H1 (cell line): ENCODE results near the gene DGKI. TPM values are rescaled to one million over a fixed set of nuclear protein-coding genes. Genes with fewer than 3 reads are reported as not detected.

Experiments used
- CTCF ChIA-PET: fragments of 300-600 bp; sonication (Branson Sonifier 250); formaldehyde crosslinking; loops from one replicate; lab custom pipeline; 2021; ENCODE audit not compliant: partially characterized antibody; lab: Charles Lee
- POLR2A ChIA-PET: fragments of 300-600 bp; sonication (Branson Sonifier 250); formaldehyde crosslinking; loops from one replicate; lab custom pipeline; 2021; ENCODE audit warnings: inconsistent platforms; ENCODE audit not compliant: partially characterized antibody; lab: Charles Lee
- DNase-seq, 2 experiments: peaks; one replicate each; pipeline versions ENCODE4 v3.0.0 to v3.0.0-alpha.2; 2010 to 2022; ENCODE audit warnings: low spot score in 2 of 2, low read depth in 1 of 2, mixed read lengths in 1 of 2
- FAIRE-seq: peaks from 2 replicates; lab custom pipeline; 2011; peaks lifted over from hg19 to GRCh38; lab: Jason Lieb, UNC
- H2AFZ ChIP-seq: 2 replicates; pipeline ENCODE4 v1.8.1; 2012; ENCODE audit warnings: low read length, inconsistent platforms
- H2AK5ac ChIP-seq: 2 replicates; pipeline ENCODE4 v1.6.1; 2013; ENCODE audit warnings: low read depth, low read length
- H2BK120ac ChIP-seq: replicated peaks from 2 replicates; pipeline ENCODE3; 2013; ENCODE audit warnings: low read depth, low read length, inconsistent platforms
- H2BK12ac ChIP-seq: 2 replicates; pipeline ENCODE4 v1.6.1; 2013; ENCODE audit warnings: low read depth, low read length
- H2BK15ac ChIP-seq: 2 replicates; pipeline ENCODE4 v1.6.1; 2013; ENCODE audit warnings: low read length
- H2BK20ac ChIP-seq: 2 replicates; pipeline ENCODE4 v1.6.1; 2013; ENCODE audit warnings: low read length
- H2BK5ac ChIP-seq: 2 replicates; pipeline ENCODE4 v1.6.1; 2013; ENCODE audit warnings: low read depth, low read length
- H3K14ac ChIP-seq: 2 replicates; pipeline ENCODE4 v1.6.1; 2013; ENCODE audit warnings: inconsistent platforms; ENCODE audit not compliant: insufficient read length
- H3K18ac ChIP-seq: 2 replicates; pipeline ENCODE4 v1.6.1; 2013; ENCODE audit warnings: low read length; ENCODE audit errors: extremely low read depth
- H3K23ac ChIP-seq: 2 replicates; pipeline ENCODE4 v1.6.1; 2013; ENCODE audit warnings: inconsistent platforms; ENCODE audit not compliant: insufficient read length
- H3K23me2 ChIP-seq: 2 replicates; pipeline ENCODE4 v1.6.1; 2013; ENCODE audit warnings: low read depth, low read length
- H3K27ac ChIP-seq: 2 replicates; pipeline ENCODE4 v1.6.1; 2011; ENCODE audit warnings: low read depth, low read length, inconsistent platforms
- H3K27me3 ChIP-seq, 4 experiments: replicated peaks in 1 of 4; 1 replicate in 1 of 4; 2 replicates in 3 of 4; pipeline versions ENCODE4 v1.6.1 to v1.8.1; 2011 to 2013; ENCODE audit warnings: low read length in 3 of 4, mild to moderate bottlenecking in 3 of 4, inconsistent platforms in 2 of 4, mixed read lengths in 2 of 4, moderate library complexity in 1 of 4; ENCODE audit not compliant: control insufficient read depth in 3 of 4, insufficient read depth in 3 of 4; ENCODE audit errors: extremely low read depth in 1 of 4
- H3K36me3 ChIP-seq, 4 experiments: 2 replicates each; pipeline versions ENCODE4 v1.6.1 to v1.8.1; 2011 to 2013; ENCODE audit warnings: mild to moderate bottlenecking in 4 of 4, low read length in 3 of 4, moderate library complexity in 2 of 4, control low read depth in 1 of 4, inconsistent platforms in 1 of 4; ENCODE audit not compliant: insufficient read depth in 4 of 4, control insufficient read depth in 2 of 4
- H3K4ac ChIP-seq: replicated peaks from 2 replicates; pipeline ENCODE3; 2013; ENCODE audit warnings: low read length, low read depth, mixed read lengths, inconsistent platforms; ENCODE audit not compliant: insufficient read length
- H3K4me1 ChIP-seq, 4 experiments: replicated peaks in 1 of 4; 1 replicate in 1 of 4; 2 replicates in 3 of 4; pipeline versions ENCODE4 v1.6.1 to v1.8.1; 2011 to 2013; ENCODE audit warnings: low read length in 3 of 4, inconsistent platforms in 2 of 4, mixed read lengths in 1 of 4; ENCODE audit not compliant: insufficient read depth in 4 of 4, control insufficient read depth in 3 of 4
- H3K4me2 ChIP-seq, 2 experiments: 2 replicates each; pipeline versions ENCODE4 v1.6.1 to v1.8.1; 2011 to 2013; ENCODE audit warnings: low read depth in 2 of 2, low read length in 2 of 2, control low read depth in 1 of 2, inconsistent platforms in 1 of 2, mild to moderate bottlenecking in 1 of 2; ENCODE audit not compliant: insufficient read depth in 1 of 2
- H3K4me3 ChIP-seq, 4 experiments: fragments of 200-600, 300-600 bp in 1 of 4; sonication (generic), shearing (Covaris generic), sonication (Bioruptor Twin) in 1 of 4; 2 replicates each; pipeline versions ENCODE4 v1.5.1 to v1.8.1; 2011 to 2016; ENCODE audit warnings: low read length in 4 of 4, low read depth in 3 of 4, control low read depth in 2 of 4, inconsistent platforms in 2 of 4, mild to moderate bottlenecking in 2 of 4, mixed read lengths in 1 of 4, moderate library complexity in 1 of 4; ENCODE audit not compliant: insufficient read depth in 2 of 4; ENCODE audit errors: extremely low read depth in 1 of 4
- H3K56ac ChIP-seq: replicated peaks from 2 replicates; pipeline ENCODE3; 2013; ENCODE audit warnings: low read depth, mild to moderate bottlenecking, mixed read lengths, low read length, inconsistent platforms; ENCODE audit not compliant: insufficient read length
- H3K79me1 ChIP-seq: 2 replicates; pipeline ENCODE4 v1.6.1; 2013; ENCODE audit warnings: low read depth, low read length, control low read depth
- H3K79me2 ChIP-seq, 2 experiments: 2 replicates each; pipeline versions ENCODE4 v1.6.1 to v1.8.1; 2012 to 2013; ENCODE audit warnings: low read length in 2 of 2, mild to moderate bottlenecking in 2 of 2, inconsistent platforms in 1 of 2; ENCODE audit not compliant: insufficient read depth in 2 of 2, control insufficient read depth in 1 of 2
- H3K9ac ChIP-seq, 4 experiments: replicated peaks in 1 of 4; 1 replicate in 1 of 4; 2 replicates in 3 of 4; pipeline versions ENCODE4 v1.6.1 to v1.8.1; 2011 to 2013; ENCODE audit warnings: low read depth in 3 of 4, low read length in 3 of 4, control low read depth in 2 of 4, mild to moderate bottlenecking in 2 of 4, moderate library complexity in 2 of 4, inconsistent platforms in 1 of 4; ENCODE audit errors: extremely low read depth in 1 of 4
- H3K9me3 ChIP-seq, 2 experiments: 2 replicates each; pipeline versions ENCODE4 v1.6.1 to v1.8.1; 2012 to 2013; ENCODE audit warnings: mild to moderate bottlenecking in 2 of 2, moderate library complexity in 2 of 2, control low read depth in 1 of 2, inconsistent platforms in 1 of 2, low read depth in 1 of 2, low read length in 1 of 2, mixed read lengths in 1 of 2; ENCODE audit not compliant: insufficient read depth in 2 of 2
- H4K20me1 ChIP-seq, 2 experiments: replicated peaks in 1 of 2; 2 replicates each; pipeline versions ENCODE3 to v1.8.1; 2011 to 2013; ENCODE audit warnings: inconsistent platforms in 2 of 2, low read length in 2 of 2, mild to moderate bottlenecking in 1 of 2; ENCODE audit not compliant: insufficient read depth in 2 of 2, control insufficient read depth in 1 of 2
- H4K5ac ChIP-seq: 2 replicates; pipeline ENCODE4 v1.6.1; 2013; ENCODE audit warnings: low read length, low read depth, mixed read lengths, inconsistent platforms; ENCODE audit not compliant: insufficient read length
- H4K8ac ChIP-seq: 2 replicates; pipeline ENCODE4 v1.8.0; 2013; ENCODE audit warnings: mild to moderate bottlenecking, moderate library complexity, low read length, inconsistent platforms; ENCODE audit not compliant: insufficient read depth; ENCODE audit errors: extremely low read depth
- H4K91ac ChIP-seq: replicated peaks from 2 replicates; pipeline ENCODE3; 2013; ENCODE audit warnings: low read length, mixed read lengths, inconsistent platforms; ENCODE audit not compliant: insufficient read length
- ASH2L ChIP-seq: fragments of 200-600, 300-600 bp; sonication (generic); IDR thresholded peaks from one replicate; pipeline ENCODE4 v1.7.1; 2017; ENCODE audit warnings: low read length
- CBX5 ChIP-seq: fragments of 300-800, 300-1000 bp; sonication (generic); IDR thresholded peaks from 2 replicates; pipeline ENCODE4 v1.7.1; 2016; ENCODE audit warnings: antibody characterized with exemption, low read length, low read depth
- CEBPB ChIP-seq: IDR thresholded peaks from 2 replicates; pipeline ENCODE4 v1.6.1; 2012; ENCODE audit warnings: low read depth, low read length
- CHD1 ChIP-seq: IDR thresholded peaks from 2 replicates; pipeline ENCODE4 v1.6.1; 2012; ENCODE audit warnings: low read depth, low read length, improper control_type of control experiment
- GTF2F1 ChIP-seq: IDR thresholded peaks from 2 replicates; pipeline ENCODE4 v1.6.1; 2012; ENCODE audit warnings: low read depth, low read length, improper control_type of control experiment, borderline replicate concordance
- HDAC6 ChIP-seq: IDR thresholded peaks from one replicate; pipeline ENCODE4 v1.7.1; 2012; ENCODE audit warnings: low read depth, mild to moderate bottlenecking, inconsistent platforms, low read length, moderate library complexity
- MAFK ChIP-seq: IDR thresholded peaks from 2 replicates; pipeline ENCODE4 v1.6.1; 2012; ENCODE audit warnings: low read depth, mild to moderate bottlenecking, improper control_type of control experiment, low read length
- POU5F1 ChIP-seq: IDR thresholded peaks from 2 replicates; pipeline ENCODE4 v1.6.1; 2011; ENCODE audit warnings: low read depth, mild to moderate bottlenecking, low read length, moderate library complexity
- RFX5 ChIP-seq: IDR thresholded peaks from 2 replicates; pipeline ENCODE4 v1.6.1; 2011; ENCODE audit warnings: low read depth, low read length, improper control_type of control experiment, borderline replicate concordance
- SP1 ChIP-seq: IDR thresholded peaks from 2 replicates; pipeline ENCODE4 v1.6.1; 2011; ENCODE audit warnings: low read depth, low read length
- SP2 ChIP-seq: IDR thresholded peaks from 2 replicates; pipeline ENCODE4 v1.6.1; 2012; ENCODE audit warnings: mild to moderate bottlenecking, low read length, inconsistent platforms
- TEAD4 ChIP-seq: IDR thresholded peaks from 2 replicates; pipeline ENCODE4 v1.6.1; 2012; ENCODE audit warnings: low read depth, low read length, inconsistent platforms, mixed read lengths
- polyA plus RNA-seq, 7 experiments: library from polyadenylated mRNA; depleted of rRNA in 3 of 7; stranded (reverse) in 5 of 7; unstranded in 2 of 7; fragments of >200 nt in 5 of 7; fragments of 200-250 nt in 2 of 7; gene quantifications; 1 replicate in 5 of 7; 2 replicates in 1 of 7; 4 replicates in 1 of 7; pipeline versions ENCODE4 v1.2.1 to v1.2.3, GENCODE V29; 2011 to 2013; ENCODE audit warnings: missing spikeins in 2 of 7, mixed read lengths in 2 of 7
- total RNA-seq: library from RNA; stranded (reverse); fragmentation: NEBNext Ultra II Directional; extraction: Animal tissue kit (Norgen Biotek cat#: 25700); gene quantifications from 2 replicates; pipeline ENCODE4 v1.2.1, GENCODE V29; 2021
- TF ChIP-seq, protein P1 (sequence below): IDR thresholded peaks from 2 replicates; pipeline ENCODE4 v1.6.1; 2011; ENCODE audit warnings: low read depth, mild to moderate bottlenecking, low read length; ENCODE audit not compliant: insufficient read depth

Gene DGKI
- total and polyA plus RNA-seq, 2 of the 8 experiments (the other 6 are each of a cell fraction or from before 2014, with no cell fraction given), result 0.20 to 0.71 TPM

DNA sequence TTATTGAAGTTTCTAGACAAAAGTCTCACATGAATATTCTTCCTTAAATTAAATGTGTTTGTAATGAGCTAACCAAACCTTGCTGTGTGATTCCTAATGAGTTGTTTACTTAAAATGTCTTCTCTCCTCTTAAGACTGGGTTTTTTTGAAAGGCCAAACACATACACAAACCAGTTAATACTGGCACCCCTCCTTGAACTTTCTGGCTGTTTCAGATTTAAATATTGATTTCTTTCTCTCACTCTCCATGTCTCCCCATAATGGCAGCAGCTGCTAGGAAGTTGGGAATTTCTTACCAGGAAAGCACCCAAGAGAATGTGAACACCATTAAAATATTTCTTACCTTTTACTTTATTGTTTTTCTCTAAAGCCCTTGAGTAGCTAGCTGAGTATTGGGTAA is 491.8 kb downstream of the DGKI start:
- no peak overlapping the region for H4K91ac ChIP-seq
- TF ChIP-seq, protein P1, sequence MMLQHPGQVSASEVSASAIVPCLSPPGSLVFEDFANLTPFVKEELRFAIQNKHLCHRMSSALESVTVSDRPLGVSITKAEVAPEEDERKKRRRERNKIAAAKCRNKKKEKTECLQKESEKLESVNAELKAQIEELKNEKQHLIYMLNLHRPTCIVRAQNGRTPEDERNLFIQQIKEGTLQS, result no peak
- TF ChIP-seq SP1, result no peak
- TF ChIP-seq CHD1, result no peak
- no peak for TF ChIP-seq CBX5
- no peak for TF ChIP-seq GTF2F1
- no peak for TF ChIP-seq TEAD4
- TF ChIP-seq ASH2L, result no peak
- no peak for TF ChIP-seq HDAC6
- TF ChIP-seq POU5F1, result no peak
- no peak for TF ChIP-seq SP2
- TF ChIP-seq RFX5, result no peak
- no peak for TF ChIP-seq MAFK
- no peak for TF ChIP-seq CEBPB
- TF ChIP-seq, all 59 proteins: peak for 0
- H4K20me1 ChIP-seq, result no peaks in the 10 kb centered on the region
- no peak for DNase-seq
- H3K79me2 ChIP-seq, result no peaks in the 10 kb centered on the region
- no peak overlapping the region for H4K8ac ChIP-seq
- no peak overlapping the region for H4K5ac ChIP-seq
- no peak for FAIRE-seq
- peaks cover 20 to 24% of the 10 kb centered on the region in 2 experiments for H3K9me3 ChIP-seq
- ChIA-PET CTCF (interaction anchor here (1.0 kb wide), 1 partner anchor 17 kb away, joined by 3 read pairs; no protein-coding TSS in a partner anchor), POLR2A (no interaction called here)
- no peak overlapping the region for H3K14ac ChIP-seq
- H2BK120ac ChIP-seq, result no peak overlapping the region
- H3K4me3 ChIP-seq, result no peak overlapping the region
- H3K18ac ChIP-seq, result no peak overlapping the region
- no peak overlapping the region for H3K27ac ChIP-seq
- H3K27me3 ChIP-seq, result no peaks in the 10 kb centered on the region
- H2BK12ac ChIP-seq, result no peak overlapping the region
- H3K4me1 ChIP-seq, result no peaks in the 10 kb centered on the region
- no peaks in the 10 kb centered on the region for H3K23me2 ChIP-seq
- H2BK15ac ChIP-seq, result no peak overlapping the region
- no peak overlapping the region for H3K56ac ChIP-seq
- H3K9ac ChIP-seq, result no peak overlapping the region
- no peaks in the 10 kb centered on the region for H3K79me1 ChIP-seq
- no peak overlapping the region for H2BK20ac ChIP-seq
- H2BK5ac ChIP-seq, result no peak overlapping the region
- H3K36me3 ChIP-seq, result no peaks in the 10 kb centered on the region
- no peak overlapping the region for H2AFZ ChIP-seq
- no peak overlapping the region for H2AK5ac ChIP-seq
- no peak overlapping the region for H3K4ac ChIP-seq
- H3K23ac ChIP-seq, result no peak overlapping the region
- no peak overlapping the region for H3K4me2 ChIP-seq
